SU-DHL-6 (cell line): ENCODE measurements around the gene IFNGR2.

ENCODE experiments used
- CTCF ChIP-seq: fragments of 200-600 bp; sonication (generic); IDR thresholded peaks from one replicate; pipeline ENCODE4 v1.5.1; 2017; ENCODE audit warnings: antibody characterized with exemption, mild to moderate bottlenecking, low read length, moderate library complexity; ENCODE audit not compliant: insufficient read depth, poor library complexity, severe bottlenecking
- EZH2phosphoT487 ChIP-seq: fragments of 200-600 bp; sonication (generic), shearing (Covaris generic); conservative IDR thresholded peaks from 2 replicates; pipeline ENCODE4 v1.6.1; 2018; ENCODE audit warnings: mild to moderate bottlenecking, antibody characterized with exemption, low read length, moderate library complexity, mixed read lengths

GRCh38 chr21:33371366-33371765 is 31.8 kb upstream of the IFNGR2 start:
- TF ChIP-seq CTCF, result no peak
- no peak for TF ChIP-seq EZH2phosphoT487
